Panc1 (cell line): ENCODE results near the gene CGREF1. TPM values are rescaled to one million over a fixed set of nuclear protein-coding genes. Genes with fewer than 3 reads are reported as not detected.

Experiments used
- ATAC-seq: fragments of 200-7000 bp; cut with Tn5 transposase; 2 replicates; pipeline ENCODE4 v1.9.1; 2020; ENCODE audit warnings: mild to moderate bottlenecking, moderate library complexity
- BruUV-seq: library from RNA; stranded (reverse); fragments of 400-500 nt; replicated peaks from 2 replicates; lab custom pipeline; 2021; lab: Mats Ljungman, UMichigan
- CTCF ChIA-PET: fragments of 300-600 bp; sonication (Branson Sonifier 250); formaldehyde crosslinking; loops from one replicate; lab custom pipeline; 2022; ENCODE audit warnings: antibody characterized with exemption; lab: Charles Lee
- POLR2A ChIA-PET: fragments of 300-600 bp; sonication (Branson Sonifier 250); formaldehyde crosslinking; loops from one replicate; lab custom pipeline; 2022; ENCODE audit warnings: antibody characterized with exemption; lab: Charles Lee
- DNase-seq: peaks from one replicate; pipeline ENCODE4 v3.0.0-alpha.2; 2010; ENCODE audit warnings: low read depth, low spot score
- H3K27ac ChIP-seq: 2 replicates; pipeline ENCODE4 v1.5.1; 2011; ENCODE audit warnings: mild to moderate bottlenecking, low read length, inconsistent platforms
- H3K27me3 ChIP-seq: fragments of 200-500 bp; sonication (Bioruptor generic); 2 replicates; pipeline ENCODE4 v1.6.0; 2014; ENCODE audit warnings: low read length, inconsistent platforms; ENCODE audit not compliant: control insufficient read depth, insufficient read depth
- H3K36me3 ChIP-seq: fragments of 200-500 bp; sonication (Bioruptor generic); 2 replicates; pipeline ENCODE4 v1.5.1; 2014; ENCODE audit warnings: inconsistent platforms, mild to moderate bottlenecking, low read length, moderate library complexity; ENCODE audit not compliant: control insufficient read depth, insufficient read depth
- H3K4me1 ChIP-seq: 2 replicates; pipeline ENCODE4 v1.5.1; 2011; ENCODE audit warnings: inconsistent platforms, mild to moderate bottlenecking, low read length, moderate library complexity; ENCODE audit not compliant: control insufficient read depth, insufficient read depth
- H3K4me3 ChIP-seq, 2 experiments: 2 replicates each; pipeline ENCODE4 v1.5.1; 2011 to 2012; ENCODE audit warnings: low read depth in 2 of 2, low read length in 2 of 2, mild to moderate bottlenecking in 2 of 2, inconsistent platforms in 1 of 2, moderate library complexity in 1 of 2
- H3K9me3 ChIP-seq: fragments of 200-500 bp; sonication (Bioruptor generic); 2 replicates; pipeline ENCODE4 v1.5.1; 2014; ENCODE audit warnings: low read depth, mild to moderate bottlenecking, inconsistent platforms, low read length, moderate library complexity; ENCODE audit not compliant: control insufficient read depth, insufficient read depth
- POLR2AphosphoS5 ChIP-seq: IDR thresholded peaks from 2 replicates; pipeline ENCODE4 v1.6.1; 2012; ENCODE audit warnings: mild to moderate bottlenecking, low read depth, low read length, moderate library complexity
- REST ChIP-seq, 2 experiments: IDR thresholded peaks; 2 replicates each; pipeline ENCODE4 v1.6.1; 2011 to 2012; ENCODE audit warnings: low read depth in 2 of 2, control low read depth in 1 of 2, low read length in 1 of 2, mild to moderate bottlenecking in 1 of 2, moderate library complexity in 1 of 2; ENCODE audit not compliant: insufficient read depth in 1 of 2
- SIN3A ChIP-seq: IDR thresholded peaks from 2 replicates; pipeline ENCODE4 v1.6.1; 2012; ENCODE audit warnings: low read depth, mild to moderate bottlenecking, low read length, moderate library complexity, borderline replicate concordance; ENCODE audit not compliant: insufficient read depth
- TCF7L2 ChIP-seq: IDR thresholded peaks from 2 replicates; pipeline ENCODE4 v1.6.1; 2011; ENCODE audit warnings: mild to moderate bottlenecking, low read depth, low read length, inconsistent platforms
- in situ Hi-C: cut with HindIII; loops from 2 replicates; pipeline ENCODE4 v1.10.0; 2016; ENCODE audit warnings: low sequenced_read_pairs, low pct_unique_long_range_greater_than_20kb
- intact Hi-C: fragments of 100-400 bp; cut with micrococcal nuclease; formaldehyde crosslinking; loops from one replicate; pipeline ENCODE4 v1.10.0; 2022; ENCODE audit not compliant: unreplicated experiment
- total RNA-seq: library from RNA; stranded (reverse); gene quantifications from one replicate; pipeline ENCODE4 v1.2.1, GENCODE V29; 2021; ENCODE audit not compliant: unreplicated experiment
- TF ChIP-seq, protein P1 (sequence below): fragments of 450-650 bp; IDR thresholded peaks from 2 replicates; pipeline ENCODE4 v1.5.1; 2017; ENCODE audit warnings: mild to moderate bottlenecking

Gene CGREF1
- total RNA-seq, 1 experiment from 2014 or later: 10.1 TPM

GRCh38 chr2:27080140-27080469 is 38.8 kb downstream of the CGREF1 start:
- H3K27me3 ChIP-seq: no peaks in the 10 kb centered on the region
- ATAC-seq (no peak), DNase-seq (no peak)
- H3K9me3 ChIP-seq: no peaks in the 10 kb centered on the region
- intact Hi-C loops (loop anchor here (10.0 kb wide), 1 partner anchor 115 kb away; no protein-coding TSS in a partner anchor), in situ Hi-C loops (no loop called here)
- H3K4me1 ChIP-seq: peaks cover 3% of the 10 kb centered on the region
- no TSS peak for BruUV-seq
- ChIA-PET CTCF (no interaction called here), POLR2A (no interaction called here)
- H3K36me3 ChIP-seq: no peaks in the 10 kb centered on the region
- no peak for TF ChIP-seq POLR2AphosphoS5
- TF ChIP-seq, protein P1, sequence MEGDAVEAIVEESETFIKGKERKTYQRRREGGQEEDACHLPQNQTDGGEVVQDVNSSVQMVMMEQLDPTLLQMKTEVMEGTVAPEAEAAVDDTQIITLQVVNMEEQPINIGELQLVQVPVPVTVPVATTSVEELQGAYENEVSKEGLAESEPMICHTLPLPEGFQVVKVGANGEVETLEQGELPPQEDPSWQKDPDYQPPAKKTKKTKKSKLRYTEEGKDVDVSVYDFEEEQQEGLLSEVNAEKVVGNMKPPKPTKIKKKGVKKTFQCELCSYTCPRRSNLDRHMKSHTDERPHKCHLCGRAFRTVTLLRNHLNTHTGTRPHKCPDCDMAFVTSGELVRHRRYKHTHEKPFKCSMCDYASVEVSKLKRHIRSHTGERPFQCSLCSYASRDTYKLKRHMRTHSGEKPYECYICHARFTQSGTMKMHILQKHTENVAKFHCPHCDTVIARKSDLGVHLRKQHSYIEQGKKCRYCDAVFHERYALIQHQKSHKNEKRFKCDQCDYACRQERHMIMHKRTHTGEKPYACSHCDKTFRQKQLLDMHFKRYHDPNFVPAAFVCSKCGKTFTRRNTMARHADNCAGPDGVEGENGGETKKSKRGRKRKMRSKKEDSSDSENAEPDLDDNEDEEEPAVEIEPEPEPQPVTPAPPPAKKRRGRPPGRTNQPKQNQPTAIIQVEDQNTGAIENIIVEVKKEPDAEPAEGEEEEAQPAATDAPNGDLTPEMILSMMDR: no peak
- TF ChIP-seq REST (IDR thresholded peaks at IDR 0.05; ENCODE audit: insufficient read depth in 1 of 2, low read depth in 2 of 2, low read length in 1 of 2): no peak
- no peak for TF ChIP-seq TCF7L2
- no peak for TF ChIP-seq SIN3A
- peak overlapping the region in 1 of 2 experiments; percentile 40; a peak in 1 of 4 replicates for H3K4me3 ChIP-seq
- no peak overlapping the region for H3K27ac ChIP-seq

DNA sequence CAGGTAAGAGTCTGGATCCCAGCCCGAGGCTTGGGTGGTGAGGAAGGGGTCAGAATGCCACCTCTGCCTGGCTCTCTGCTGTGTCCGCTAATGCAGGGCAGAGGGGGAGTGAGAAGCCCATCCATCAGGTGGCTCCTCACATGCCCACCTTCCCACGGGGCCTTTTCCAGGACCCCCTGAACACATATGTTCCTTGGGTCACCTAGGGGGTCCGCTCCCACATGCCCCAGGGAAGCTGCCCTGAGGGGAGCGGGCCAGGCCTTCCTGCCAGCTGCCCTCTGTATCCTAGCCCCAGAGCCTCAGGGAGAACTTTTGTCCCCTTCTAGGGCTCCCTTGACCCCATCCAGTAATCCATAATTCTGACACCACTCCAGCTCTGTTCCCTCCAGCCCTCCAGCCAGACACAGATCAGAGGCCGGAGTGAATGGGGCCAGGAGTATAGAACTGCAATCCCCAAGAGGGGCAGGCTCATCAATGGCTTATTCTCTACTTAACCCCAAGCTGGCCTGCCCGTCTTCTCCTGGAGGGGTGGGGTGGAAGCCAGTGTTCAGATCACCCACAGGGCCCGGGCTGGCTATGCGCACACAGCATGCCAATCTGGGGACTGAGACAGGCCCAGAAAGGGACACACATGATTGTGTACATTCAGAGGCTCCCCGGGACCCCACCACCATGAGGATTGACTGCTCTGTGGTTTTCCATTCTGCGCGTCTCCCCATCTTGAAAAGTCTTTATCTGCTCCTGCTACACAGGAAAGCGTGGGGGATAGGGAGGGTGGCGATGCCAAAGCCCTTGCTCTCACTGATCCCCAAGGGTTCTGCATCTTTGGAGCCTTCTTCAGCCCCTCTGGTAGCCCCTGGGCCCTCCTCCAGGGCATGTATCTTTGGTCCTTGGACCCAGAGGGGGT is 39.4 kb downstream of the CGREF1 start:
- TF ChIP-seq SIN3A (no peak), TCF7L2 (no peak), REST (IDR thresholded peaks at IDR 0.05; ENCODE audit: insufficient read depth in 1 of 2, low read depth in 2 of 2, low read length in 1 of 2) (no peak), POLR2AphosphoS5 (no peak)
- TF ChIP-seq, protein P1: no peak

More for the DNA sequence above, 39.4 kb downstream of the CGREF1 start:
- ATAC-seq: no peak
- CTCF ChIA-PET: no interaction called here
- in situ Hi-C loops (no loop called here), intact Hi-C loops (loop anchor here (10.0 kb wide), 1 partner anchor 115 kb away; no protein-coding TSS in a partner anchor)
- DNase-seq: no peak
- Histone ChIP-seq H3K4me1 (peaks cover 3% of the 10 kb centered on the region), H3K27me3 (no peaks in the 10 kb centered on the region), H3K4me3 (peak overlapping the region in 1 of 2 experiments; percentile 40; a peak in 1 of 4 replicates), H3K27ac (no peak overlapping the region), H3K9me3 (no peaks in the 10 kb centered on the region), H3K36me3 (no peaks in the 10 kb centered on the region)
- no TSS peak for BruUV-seq
- POLR2A ChIA-PET: no interaction called here
